ENCODE results near the gene JOSD1. TPM values are rescaled to one million over a fixed set of nuclear protein-coding genes. Genes with fewer than 3 reads are reported as not detected.
A peak's percentile ranks its signal among the peaks of the same experiment; 100 is the strongest.

The JOSD1 gene
- total RNA-seq, 4 donors from 2014 or later = 25.1 to 50.5 (median 42.4) TPM

- H3K27ac ChIP-seq = peak overlapping the region in 3 of 4 donors; percentile 2 to 85 (median 5)
- intact Hi-C loops (cut with DNase I; ENCODE audit: low total_unique reads) = loop anchor here (10.0 kb wide), 1 partner anchor 233 kb away; the partner anchor contains the start of gene DDX17
- in situ Hi-C loops (cut with MboI; ENCODE audit: low sequenced_read_pairs in 4 of 4) = no loop called here
- peaks cover 9 to 77% of the 10 kb centered on the region in 2 donors for H3K36me3 ChIP-seq
- peaks cover 40 to 47% of the 10 kb centered on the region in 2 donors for H3K4me1 ChIP-seq
- TF ChIP-seq POLR2A (IDR thresholded peaks at IDR 0.05) (no peak), CTCF (IDR thresholded peaks at IDR 0.05 in 4 of 5, conservative IDR thresholded peaks at IDR 0.05 in 1 of 5) (no peak)
- ATAC-seq = no peak
- no peak overlapping the region for H3K4me3 ChIP-seq
- H3K27me3 ChIP-seq = no peaks in the 10 kb centered on the region
- DNase-seq = no peak
- H3K9me3 ChIP-seq = no peaks in the 10 kb centered on the region
Measured at GRCh38 chr22:38737302-38738060, 36.7 kb upstream of the JOSD1 start.

DNA sequence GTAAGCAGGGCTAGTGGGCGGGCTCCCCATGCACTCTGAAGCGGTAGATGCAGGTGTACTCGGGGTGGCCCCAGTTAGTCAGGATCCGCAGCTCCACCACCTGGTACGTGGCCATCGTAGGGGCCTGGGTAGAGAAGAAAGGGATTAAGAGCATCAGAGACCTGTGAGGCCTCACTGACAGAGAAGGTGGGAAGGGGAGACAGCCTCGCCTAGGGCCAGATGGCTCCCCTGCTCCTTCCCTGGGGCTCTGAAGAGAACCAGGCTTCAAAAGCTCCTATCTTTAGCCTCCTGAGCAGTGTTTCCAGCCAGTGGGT, 35.5 kb upstream of the JOSD1 start:
- in situ Hi-C loops (cut with MboI; ENCODE audit: low sequenced_read_pairs in 4 of 4) = no loop called here
- no peak for DNase-seq
- peaks cover 8 to 64% of the 10 kb centered on the region in 2 donors for H3K36me3 ChIP-seq
- H3K27me3 ChIP-seq = no peaks in the 10 kb centered on the region
- TF ChIP-seq POLR2A (IDR thresholded peaks at IDR 0.05) (no peak), CTCF (IDR thresholded peaks at IDR 0.05 in 4 of 5, conservative IDR thresholded peaks at IDR 0.05 in 1 of 5) (no peak)
- H3K9me3 ChIP-seq = no peaks in the 10 kb centered on the region
- no peak for ATAC-seq
- H3K27ac ChIP-seq = peak overlapping the region in 3 of 4 donors; percentile 83 to 91 (median 85)
- intact Hi-C loops (cut with DNase I; ENCODE audit: low total_unique reads) = loop anchor here (10.0 kb wide), 1 partner anchor 231 kb away; the partner anchor contains the start of gene DDX17
- H3K4me3 ChIP-seq = no peak overlapping the region
- H3K4me1 ChIP-seq = peaks cover 46 to 54% of the 10 kb centered on the region in 2 donors

GRCh38 chr22:38735465-38736256, 34.9 kb upstream of the JOSD1 start:
- intact Hi-C loops (cut with DNase I; ENCODE audit: low total_unique reads) = loop anchor here (10.0 kb wide), 1 partner anchor 231 kb away; the partner anchor contains the start of gene DDX17
- no peaks in the 10 kb centered on the region for H3K27me3 ChIP-seq

GRCh38 chr22:38735126-38735464, 34.4 kb upstream of the JOSD1 start:
- H3K27me3 ChIP-seq = no peaks in the 10 kb centered on the region
- intact Hi-C loops (cut with DNase I; ENCODE audit: low total_unique reads) = loop anchor here (10.0 kb wide), 1 partner anchor 230 kb away; the partner anchor contains the start of gene DDX17
- DNase-seq = no peak
- H3K4me1 ChIP-seq = peaks cover 38 to 51% of the 10 kb centered on the region in 2 donors
- no peak overlapping the region for H3K4me3 ChIP-seq
- in situ Hi-C loops (cut with MboI; ENCODE audit: low sequenced_read_pairs in 4 of 4) = no loop called here
- peaks cover 8 to 60% of the 10 kb centered on the region in 2 donors for H3K36me3 ChIP-seq
- no peak for ATAC-seq
- no peaks in the 10 kb centered on the region for H3K9me3 ChIP-seq
- no peak for TF ChIP-seq POLR2A (IDR thresholded peaks at IDR 0.05)
- peak overlapping the region; percentile 83 to 92 (median 88) for H3K27ac ChIP-seq

More at GRCh38 chr22:38735465-38736256, 34.9 kb upstream of the JOSD1 start:
- Histone ChIP-seq H3K36me3 (peaks cover 8 to 60% of the 10 kb centered on the region in 2 donors), H3K4me1 (peaks cover 44 to 54% of the 10 kb centered on the region in 2 donors), H3K4me3 (no peak overlapping the region), H3K27ac (peak overlapping the region; percentile 83 to 92 (median 88)), H3K9me3 (no peaks in the 10 kb centered on the region)
- DNase-seq (no peak), ATAC-seq (no peak)
- in situ Hi-C loops (cut with MboI; ENCODE audit: low sequenced_read_pairs in 4 of 4) = no loop called here
- TF ChIP-seq CTCF (IDR thresholded peaks at IDR 0.05 in 4 of 5, conservative IDR thresholded peaks at IDR 0.05 in 1 of 5) (no peak), POLR2A (IDR thresholded peaks at IDR 0.05) (no peak)
